ENCODE data around the gene PRR16.
"Not testable (repeated sequence)": the region's sequence is repeated elsewhere in the genome, so short reads cannot be mapped to it uniquely, and the experiment has no call there.

GRCh38 chr5:120700653-120701052, 236.6 kb downstream of the PRR16 start:
- TF ChIP-seq POLR2A (IDR thresholded peaks at IDR 0.05; ENCODE audit: low read depth), result not testable (repeated sequence)
- TF ChIP-seq, protein P1, sequence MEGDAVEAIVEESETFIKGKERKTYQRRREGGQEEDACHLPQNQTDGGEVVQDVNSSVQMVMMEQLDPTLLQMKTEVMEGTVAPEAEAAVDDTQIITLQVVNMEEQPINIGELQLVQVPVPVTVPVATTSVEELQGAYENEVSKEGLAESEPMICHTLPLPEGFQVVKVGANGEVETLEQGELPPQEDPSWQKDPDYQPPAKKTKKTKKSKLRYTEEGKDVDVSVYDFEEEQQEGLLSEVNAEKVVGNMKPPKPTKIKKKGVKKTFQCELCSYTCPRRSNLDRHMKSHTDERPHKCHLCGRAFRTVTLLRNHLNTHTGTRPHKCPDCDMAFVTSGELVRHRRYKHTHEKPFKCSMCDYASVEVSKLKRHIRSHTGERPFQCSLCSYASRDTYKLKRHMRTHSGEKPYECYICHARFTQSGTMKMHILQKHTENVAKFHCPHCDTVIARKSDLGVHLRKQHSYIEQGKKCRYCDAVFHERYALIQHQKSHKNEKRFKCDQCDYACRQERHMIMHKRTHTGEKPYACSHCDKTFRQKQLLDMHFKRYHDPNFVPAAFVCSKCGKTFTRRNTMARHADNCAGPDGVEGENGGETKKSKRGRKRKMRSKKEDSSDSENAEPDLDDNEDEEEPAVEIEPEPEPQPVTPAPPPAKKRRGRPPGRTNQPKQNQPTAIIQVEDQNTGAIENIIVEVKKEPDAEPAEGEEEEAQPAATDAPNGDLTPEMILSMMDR (IDR thresholded peaks at IDR 0.05), result not testable (repeated sequence)

Data from esophagus muscularis mucosa (tissue), 3 donors.